Measurements from ENCODE around the gene PROSER3. TPM values are rescaled to one million over a fixed set of nuclear protein-coding genes. Genes with fewer than 3 reads are reported as not detected.
A peak's percentile ranks its signal among the peaks of the same experiment; 100 is the strongest.

The PROSER3 gene
- total RNA-seq, 1 donor, result 5.8 TPM

DNA sequence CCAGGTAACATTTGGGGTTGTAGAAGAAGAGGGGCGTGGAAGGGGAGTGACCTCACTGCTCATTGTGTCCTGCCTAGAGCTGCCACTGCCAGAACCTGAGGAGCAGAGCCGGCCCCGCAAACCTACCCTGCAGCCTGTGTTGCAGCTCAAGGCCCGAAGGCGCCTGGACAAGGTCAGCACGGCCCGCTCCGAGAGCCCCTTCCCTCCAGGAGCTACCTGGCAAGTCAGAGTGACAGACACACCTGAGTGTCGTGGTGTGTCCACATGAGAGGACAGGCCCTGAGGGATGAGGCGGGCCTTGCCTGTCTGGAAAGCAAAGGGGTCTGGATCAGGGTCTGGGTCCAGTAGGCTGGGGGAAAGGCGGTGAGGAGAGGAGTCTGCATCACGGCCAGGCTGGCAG is 33.4 kb upstream of the PROSER3 start:
- peak; percentile 66 for DNase-seq (ENCODE audit: insufficient read length, low spot score, missing footprints)
- TF ChIP-seq CTCF (IDR thresholded peaks at IDR 0.05; ENCODE audit: extremely low read depth, low read depth, low read length), result no peak
- peaks cover 16% of the 10 kb centered on the region for H4K20me1 ChIP-seq (ENCODE audit: insufficient read depth, low read length)
- H3K9me3 ChIP-seq (ENCODE audit: low read depth, low read length), result no peaks in the 10 kb centered on the region
- no peaks in the 10 kb centered on the region for H3K4me1 ChIP-seq (ENCODE audit: insufficient read depth, low read length)
- no peak overlapping the region for H3K4me2 ChIP-seq (ENCODE audit: insufficient read depth, low read length)
- no peak overlapping the region for H3K27ac ChIP-seq (ENCODE audit: low read depth, low read length)
- no peak overlapping the region for H2AFZ ChIP-seq (ENCODE audit: low read length)
- H3K79me2 ChIP-seq (ENCODE audit: insufficient read depth, low read length), result peaks cover 32% of the 10 kb centered on the region
- H3K4me3 ChIP-seq (ENCODE audit: insufficient read depth, low read length), result no peak overlapping the region
- H3K36me3 ChIP-seq (ENCODE audit: insufficient read depth, low read length), result peaks cover 82% of the 10 kb centered on the region
- no peaks in the 10 kb centered on the region for H3K27me3 ChIP-seq (ENCODE audit: insufficient read depth, low read length)

GRCh38 chr19:35725216-35725861 is 32.6 kb upstream of the PROSER3 start:
- Histone ChIP-seq H4K20me1 (ENCODE audit: insufficient read depth, low read length) (peaks cover 10% of the 10 kb centered on the region), H2AFZ (ENCODE audit: low read length) (no peak overlapping the region), H3K79me2 (ENCODE audit: insufficient read depth, low read length) (peaks cover 24% of the 10 kb centered on the region), H3K27me3 (ENCODE audit: insufficient read depth, low read length) (no peaks in the 10 kb centered on the region), H3K4me2 (ENCODE audit: insufficient read depth, low read length) (no peak overlapping the region), H3K27ac (ENCODE audit: low read depth, low read length) (no peak overlapping the region), H3K4me3 (ENCODE audit: insufficient read depth, low read length) (no peak overlapping the region), H3K36me3 (ENCODE audit: insufficient read depth, low read length) (peaks cover 87% of the 10 kb centered on the region), H3K4me1 (ENCODE audit: insufficient read depth, low read length) (no peaks in the 10 kb centered on the region), H3K9me3 (ENCODE audit: low read depth, low read length) (no peaks in the 10 kb centered on the region)
- no peak for TF ChIP-seq CTCF (IDR thresholded peaks at IDR 0.05; ENCODE audit: extremely low read depth, low read depth, low read length)
- peak; percentile 61 for DNase-seq (ENCODE audit: insufficient read length, low spot score, missing footprints)

DNA sequence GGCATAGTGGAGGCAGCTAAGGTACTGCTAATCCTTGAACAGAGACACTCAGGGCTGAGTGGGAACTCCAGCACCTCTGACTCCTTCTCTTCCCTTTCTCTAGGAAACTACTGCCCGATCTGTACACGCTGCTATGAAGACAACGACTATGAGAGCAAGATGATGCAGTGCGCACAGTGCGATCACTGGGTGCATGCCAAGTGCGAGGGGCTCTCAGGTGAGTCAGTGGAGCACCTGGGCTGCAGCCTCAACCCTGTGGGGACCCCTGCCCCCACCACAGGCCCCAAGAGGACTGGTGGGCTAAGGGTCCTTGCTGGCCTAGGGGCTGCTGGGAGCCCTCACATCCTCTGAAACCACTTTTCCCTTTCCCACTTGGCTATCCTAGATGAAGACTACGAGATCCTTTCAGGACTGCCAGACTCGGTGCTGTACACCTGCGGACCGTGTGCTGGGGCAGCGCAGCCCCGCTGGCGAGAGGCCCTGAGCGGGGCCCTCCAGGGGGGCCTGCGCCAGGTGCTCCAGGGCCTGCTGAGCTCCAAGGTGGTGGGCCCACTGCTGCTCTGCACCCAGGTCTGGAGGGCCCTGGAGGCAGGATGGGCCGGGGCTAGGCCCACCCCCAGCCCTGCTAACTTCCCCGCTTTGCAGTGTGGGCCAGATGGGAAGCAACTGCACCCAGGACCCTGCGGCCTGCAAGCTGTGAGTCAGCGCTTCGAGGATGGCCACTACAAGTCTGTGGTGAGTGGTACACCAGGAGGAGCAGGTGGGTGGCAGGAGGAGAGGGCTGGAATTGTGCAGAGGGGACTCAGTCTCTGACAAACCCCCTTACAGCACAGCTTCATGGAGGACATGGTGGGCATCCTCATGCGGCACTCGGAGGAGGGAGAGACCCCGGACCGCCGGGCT is 30.7 kb upstream of the PROSER3 start:
- Histone ChIP-seq H3K27me3 (ENCODE audit: insufficient read depth, low read length) (no peaks in the 10 kb centered on the region), H3K4me2 (ENCODE audit: insufficient read depth, low read length) (no peak overlapping the region), H3K9me3 (ENCODE audit: low read depth, low read length) (no peaks in the 10 kb centered on the region), H4K20me1 (ENCODE audit: insufficient read depth, low read length) (peaks cover 3% of the 10 kb centered on the region), H3K79me2 (ENCODE audit: insufficient read depth, low read length) (peaks cover 9% of the 10 kb centered on the region), H3K27ac (ENCODE audit: low read depth, low read length) (no peak overlapping the region), H3K36me3 (ENCODE audit: insufficient read depth, low read length) (peaks cover 90% of the 10 kb centered on the region), H3K4me3 (ENCODE audit: insufficient read depth, low read length) (no peak overlapping the region), H2AFZ (ENCODE audit: low read length) (no peak overlapping the region), H3K4me1 (ENCODE audit: insufficient read depth, low read length) (no peaks in the 10 kb centered on the region)
- DNase-seq (ENCODE audit: insufficient read length, low spot score, missing footprints), result peak; percentile 75
- TF ChIP-seq CTCF (IDR thresholded peaks at IDR 0.05; ENCODE audit: extremely low read depth, low read depth, low read length), result no peak

All from osteoblast (primary cell).